Measurements from ENCODE around the gene GYG2. TPM values are rescaled to one million over a fixed set of nuclear protein-coding genes. Genes with fewer than 3 reads are reported as not detected.
"Not testable (repeated sequence)": the region's sequence is repeated elsewhere in the genome, so short reads cannot be mapped to it uniquely, and the experiment has no call there.

The GYG2 gene
- total and polyA plus RNA-seq, 2 donors (not counting 3 experiments of a cell fraction or from before 2014, with no cell fraction given): 0.12 to 0.22 TPM

- TF ChIP-seq POLR2AphosphoS5 (IDR thresholded peaks at IDR 0.05; ENCODE audit: insufficient read depth, low read depth, low read length): no peak
- no peak for TF ChIP-seq MYC (IDR thresholded peaks at IDR 0.05; ENCODE audit: low read depth, low read length)
- no peak for TF ChIP-seq MAX (IDR thresholded peaks at IDR 0.05; ENCODE audit: insufficient read depth, insufficient read length)
- no peak for TF ChIP-seq CTCF (IDR thresholded peaks at IDR 0.05; ENCODE audit: extremely low read depth in 1 of 2, insufficient read depth in 1 of 2, low read depth in 1 of 2, low read length in 2 of 2)
- TF ChIP-seq JUN (IDR thresholded peaks at IDR 0.05; ENCODE audit: borderline replicate concordance, insufficient read depth, insufficient read length, low read depth): no peak
- POLR2A ChIA-PET: no interaction called here
- DNase-seq (ENCODE audit: low read depth, low spot score): no peak
- Histone ChIP-seq H3K9me1 (replicated peaks; ENCODE audit: control insufficient read depth, extremely low read depth, insufficient read depth, low read length) (no peaks in the 10 kb centered on the region), H3K4me1 (ENCODE audit: control insufficient read depth, extremely low read depth, insufficient read depth, low read length) (no peaks in the 10 kb centered on the region), H3K27me3 (ENCODE audit: control insufficient read depth in 2 of 2, insufficient read depth in 2 of 2, low read length in 2 of 2) (no peaks in the 10 kb centered on the region), H3K9ac (replicated peaks; ENCODE audit: extremely low read depth, insufficient read depth, low read length) (no peak overlapping the region), H2AFZ (ENCODE audit: low read depth, low read length) (no peak overlapping the region), H4K20me1 (replicated peaks; ENCODE audit: control insufficient read depth, extremely low read depth, insufficient read depth, low read length) (no peaks in the 10 kb centered on the region), H3K79me2 (ENCODE audit: control insufficient read depth, insufficient read depth, low read length) (no peaks in the 10 kb centered on the region), H3K9me3 (replicated peaks; ENCODE audit: control insufficient read depth, insufficient read depth, low read length) (no peaks in the 10 kb centered on the region), H3K4me2 (ENCODE audit: insufficient read depth, low read length) (no peak overlapping the region), H3K27ac (ENCODE audit: insufficient read depth, low read depth, low read length) (no peak overlapping the region), H3K4me3 (replicated peaks in 1 of 3; ENCODE audit: insufficient read depth in 1 of 3, low read depth in 1 of 3, low read length in 3 of 3) (no peak overlapping the region), H3K36me3 (ENCODE audit: control insufficient read depth in 2 of 2, extremely low read depth in 1 of 2, insufficient read depth in 2 of 2, low read length in 2 of 2) (no peaks in the 10 kb centered on the region)
- no TSS peak for BruUV-seq (replicated peaks)
- CTCF ChIA-PET: interaction anchor here (1.1 kb wide), 1 partner anchor 12 kb away, joined by 3 read pairs; no protein-coding TSS in a partner anchor
- FAIRE-seq: no peak
- dilution Hi-C loops (cut with MboI; ENCODE audit: extremely low pct_ligation_motif_present, low sequenced_read_pairs): no loop called here
- intact Hi-C loops (cut with micrococcal nuclease): no loop called here
Measured at GRCh38 chrX:2801223-2801622, 27.5 kb upstream of the GYG2 start.

GRCh38 chrX:2802376-2803090 lies 26.2 kb upstream of the GYG2 start:
- H3K4me2 ChIP-seq (ENCODE audit: insufficient read depth, low read length); H3K4me1 ChIP-seq (ENCODE audit: control insufficient read depth, extremely low read depth, insufficient read depth, low read length); H3K79me2 ChIP-seq (ENCODE audit: control insufficient read depth, insufficient read depth, low read length); H2AFZ ChIP-seq (ENCODE audit: low read depth, low read length); H3K27ac ChIP-seq (ENCODE audit: insufficient read depth, low read depth, low read length); H3K9ac ChIP-seq (replicated peaks; ENCODE audit: extremely low read depth, insufficient read depth, low read length); H3K9me1 ChIP-seq (replicated peaks; ENCODE audit: control insufficient read depth, extremely low read depth, insufficient read depth, low read length); H4K20me1 ChIP-seq (replicated peaks; ENCODE audit: control insufficient read depth, extremely low read depth, insufficient read depth, low read length); H3K27me3 ChIP-seq (ENCODE audit: control insufficient read depth in 2 of 2, insufficient read depth in 2 of 2, low read length in 2 of 2); dilution Hi-C loops (cut with MboI; ENCODE audit: extremely low pct_ligation_motif_present, low sequenced_read_pairs); intact Hi-C loops (cut with micrococcal nuclease); H3K4me3 ChIP-seq (replicated peaks in 1 of 3; ENCODE audit: insufficient read depth in 1 of 3, low read depth in 1 of 3, low read length in 3 of 3); BruUV-seq (replicated peaks); H3K9me3 ChIP-seq (replicated peaks; ENCODE audit: control insufficient read depth, insufficient read depth, low read length); DNase-seq (ENCODE audit: low read depth, low spot score); H3K36me3 ChIP-seq (ENCODE audit: control insufficient read depth in 2 of 2, extremely low read depth in 1 of 2, insufficient read depth in 2 of 2, low read length in 2 of 2); CTCF ChIA-PET; POLR2A ChIA-PET: not testable (repeated sequence)
- peak; percentile 21 for FAIRE-seq

- POLR2A ChIA-PET: not testable (repeated sequence)
Measured at GRCh38 chrX:2803486-2803885, 25.2 kb upstream of the GYG2 start.

More at GRCh38 chrX:2803486-2803885, 25.2 kb upstream of the GYG2 start:
- FAIRE-seq; DNase-seq (ENCODE audit: low read depth, low spot score); H3K27ac ChIP-seq (ENCODE audit: insufficient read depth, low read depth, low read length); H3K9ac ChIP-seq (replicated peaks; ENCODE audit: extremely low read depth, insufficient read depth, low read length); H3K4me2 ChIP-seq (ENCODE audit: insufficient read depth, low read length); H3K4me3 ChIP-seq (replicated peaks in 1 of 3; ENCODE audit: insufficient read depth in 1 of 3, low read depth in 1 of 3, low read length in 3 of 3); H3K9me3 ChIP-seq (replicated peaks; ENCODE audit: control insufficient read depth, insufficient read depth, low read length); BruUV-seq (replicated peaks); H3K9me1 ChIP-seq (replicated peaks; ENCODE audit: control insufficient read depth, extremely low read depth, insufficient read depth, low read length); H3K27me3 ChIP-seq (ENCODE audit: control insufficient read depth in 2 of 2, insufficient read depth in 2 of 2, low read length in 2 of 2); dilution Hi-C loops (cut with MboI; ENCODE audit: extremely low pct_ligation_motif_present, low sequenced_read_pairs); H4K20me1 ChIP-seq (replicated peaks; ENCODE audit: control insufficient read depth, extremely low read depth, insufficient read depth, low read length); H3K79me2 ChIP-seq (ENCODE audit: control insufficient read depth, insufficient read depth, low read length); CTCF ChIA-PET; intact Hi-C loops (cut with micrococcal nuclease); H2AFZ ChIP-seq (ENCODE audit: low read depth, low read length); H3K36me3 ChIP-seq (ENCODE audit: control insufficient read depth in 2 of 2, extremely low read depth in 1 of 2, insufficient read depth in 2 of 2, low read length in 2 of 2); H3K4me1 ChIP-seq (ENCODE audit: control insufficient read depth, extremely low read depth, insufficient read depth, low read length): not testable (repeated sequence)
